ENCODE data around the gene GNPDA1. TPM values are rescaled to one million over a fixed set of nuclear protein-coding genes. Genes with fewer than 3 reads are reported as not detected.

GNPDA1 gene
- polyA plus RNA-seq (2011; rRNA removed) = 26.3 and 33.8 TPM in 2 replicates
- 23.3 and 29.6 TPM in 2 replicates for polyA minus RNA-seq (2011; rRNA and poly(A)+ RNA removed)

- CTCF ChIA-PET = interaction anchor here (0.5 to 7.4 kb wide), 17 partner anchors 8 to 132 kb away, joined by 3 to 84 read pairs (median 5); no protein-coding TSS in a partner anchor
Observed at GRCh38 chr5:142012792-142013388, at the start of gene GNPDA1. GNPDA1 (minus strand) TSS chr5:142013027; CDS start chr5:142012035, 992 bp downstream.

DNA sequence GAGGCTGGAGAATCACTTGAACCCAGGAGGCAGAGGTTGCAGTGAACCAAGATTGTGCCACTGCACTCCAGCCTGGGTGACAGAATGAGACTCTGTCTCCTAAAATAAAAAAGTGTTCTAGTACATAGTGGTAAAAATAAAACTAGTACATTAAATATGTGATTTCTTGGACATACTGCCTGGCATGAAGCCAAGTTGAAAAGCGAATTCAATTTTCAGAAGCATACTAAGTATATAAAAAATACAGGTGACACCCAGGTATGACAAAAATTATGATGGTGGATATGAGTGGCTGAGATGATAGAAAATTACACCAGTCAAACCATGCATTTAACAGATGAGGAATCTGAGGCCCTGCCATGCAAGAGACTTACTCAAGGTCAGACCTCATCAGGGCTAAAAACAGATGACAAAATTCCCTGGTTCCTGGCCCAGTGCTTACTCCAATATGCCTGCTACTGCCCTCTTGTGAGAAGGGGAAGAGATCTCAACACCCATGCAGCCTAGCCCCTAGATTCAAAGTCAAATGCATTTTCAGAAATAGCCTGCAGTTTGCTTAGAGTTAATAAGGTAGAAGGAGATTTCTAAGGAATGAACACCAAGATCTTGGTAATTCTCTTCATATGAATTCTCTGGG, 46.6 kb upstream of the GNPDA1 start:
- no peak for TF ChIP-seq CTCF (IDR thresholded peaks at IDR 0.05; ENCODE audit: low read depth, low read length)
- POLR2A ChIA-PET = no interaction called here
- Histone ChIP-seq H3K4me3 (ENCODE audit: low read depth, low read length) (no peak overlapping the region), H3K27me3 (ENCODE audit: control insufficient read depth, insufficient read depth, low read length) (peaks cover 4% of the 10 kb centered on the region), H3K9me3 (ENCODE audit: control insufficient read depth, insufficient read depth, low read length) (no peaks in the 10 kb centered on the region), H3K27ac (ENCODE audit: low read depth, low read length) (no peak overlapping the region)
- DNase-seq (ENCODE audit: low read depth, low spot score) = no peak
- CTCF ChIA-PET = no interaction called here

More at GRCh38 chr5:142012792-142013388, at the start of gene GNPDA1:
- H3K4me3 ChIP-seq (ENCODE audit: low read depth, low read length) = peak within 1 kb of the TSS; percentile 93
- no peaks in the 10 kb centered on the region for H3K27me3 ChIP-seq (ENCODE audit: control insufficient read depth, insufficient read depth, low read length)
- no peaks in the 10 kb centered on the region for H3K9me3 ChIP-seq (ENCODE audit: control insufficient read depth, insufficient read depth, low read length)
- H3K27ac ChIP-seq (ENCODE audit: low read depth, low read length) = peak within 1 kb of the TSS; percentile 65
- POLR2A ChIA-PET = interaction anchor here (0.7 to 2.2 kb wide), 4 partner anchors 12 to 321 kb away, joined by 3 to 4 read pairs (median 4); no protein-coding TSS in a partner anchor
- peak; percentile 37 for DNase-seq (ENCODE audit: low read depth, low spot score)
- TF ChIP-seq CTCF (IDR thresholded peaks at IDR 0.05; ENCODE audit: low read depth, low read length) = no peak

GRCh38 chr5:142057697-142058056, 44.9 kb upstream of the GNPDA1 start:
- H3K4me3 ChIP-seq (ENCODE audit: low read depth, low read length) = no peak overlapping the region
- TF ChIP-seq CTCF (IDR thresholded peaks at IDR 0.05; ENCODE audit: low read depth, low read length) = no peak
- no peak overlapping the region for H3K27ac ChIP-seq (ENCODE audit: low read depth, low read length)
- POLR2A ChIA-PET = no interaction called here
- peaks cover 4% of the 10 kb centered on the region for H3K27me3 ChIP-seq (ENCODE audit: control insufficient read depth, insufficient read depth, low read length)
- DNase-seq (ENCODE audit: low read depth, low spot score) = no peak
- H3K9me3 ChIP-seq (ENCODE audit: control insufficient read depth, insufficient read depth, low read length) = no peaks in the 10 kb centered on the region
- CTCF ChIA-PET = no interaction called here

- POLR2A ChIA-PET = no interaction called here
- CTCF ChIA-PET = no interaction called here
- H3K9me3 ChIP-seq (ENCODE audit: control insufficient read depth, insufficient read depth, low read length) = no peaks in the 10 kb centered on the region
- no peak overlapping the region for H3K4me3 ChIP-seq (ENCODE audit: low read depth, low read length)
- no peak for TF ChIP-seq CTCF (IDR thresholded peaks at IDR 0.05; ENCODE audit: low read depth, low read length)
- no peak for DNase-seq (ENCODE audit: low read depth, low spot score)
- no peak overlapping the region for H3K27ac ChIP-seq (ENCODE audit: low read depth, low read length)
- H3K27me3 ChIP-seq (ENCODE audit: control insufficient read depth, insufficient read depth, low read length) = peaks cover 4% of the 10 kb centered on the region
Observed at GRCh38 chr5:142056816-142057696, 44.2 kb upstream of the GNPDA1 start.

All from AG04450 (cell line).